GM18507 (cell line): ENCODE measurements around the gene PSMD2.

Source experiments
- DNase-seq: peaks from one replicate; pipeline ENCODE4 v3.0.0; 2011; ENCODE audit warnings: low read depth; ENCODE audit not compliant: insufficient read length; ENCODE audit errors: extremely low spot score
- FAIRE-seq: peaks from 2 replicates; lab custom pipeline; 2011; peaks lifted over from hg19 to GRCh38; lab: Jason Lieb, UNC

The PSMD2 gene

DNA sequence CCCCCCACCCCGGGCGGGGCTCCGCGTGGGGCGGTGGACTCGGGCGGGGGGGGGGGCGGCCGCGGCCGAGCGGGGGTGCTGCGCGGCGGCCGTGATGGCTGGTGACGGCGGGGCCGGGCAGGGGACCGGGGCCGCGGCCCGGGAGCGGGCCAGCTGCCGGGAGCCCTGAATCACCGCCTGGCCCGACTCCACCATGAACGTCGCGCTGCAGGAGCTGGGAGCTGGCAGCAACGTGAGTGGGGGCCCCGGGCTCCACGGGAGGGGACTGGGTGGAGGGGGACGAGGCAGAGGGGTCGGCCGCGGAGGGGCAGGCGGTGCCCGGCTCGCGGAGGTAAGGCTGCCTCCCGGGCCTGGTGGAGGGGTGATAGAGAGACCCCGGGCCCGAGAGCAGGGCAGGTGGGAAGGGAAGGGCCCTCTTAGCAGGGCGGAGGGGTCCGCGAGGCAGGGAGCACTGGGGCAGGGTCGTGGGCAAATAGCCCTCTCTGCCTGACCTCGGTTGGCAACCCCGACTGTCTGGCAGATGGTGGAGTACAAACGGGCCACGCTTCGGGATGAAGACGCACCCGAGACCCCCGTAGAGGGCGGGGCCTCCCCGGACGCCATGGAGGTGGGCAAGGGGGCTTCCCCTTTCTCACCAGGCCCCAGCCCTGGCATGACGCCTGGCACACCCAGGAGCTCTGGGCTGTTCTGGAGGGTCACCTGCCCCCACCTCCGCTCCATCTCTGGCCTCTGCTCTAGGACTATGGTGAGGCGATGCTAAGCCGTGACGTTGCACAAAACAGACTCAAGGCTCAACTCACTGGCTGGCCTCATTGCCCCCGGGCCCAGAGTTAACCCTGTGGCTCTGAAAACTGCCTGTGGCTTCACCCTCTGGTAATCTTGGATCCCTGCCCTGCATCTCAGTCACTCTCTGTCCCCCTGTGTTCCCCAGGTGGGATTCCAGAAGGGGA is 22.8 kb upstream of the PSMD2 start, which contains the start of gene ECE2:
Gene ECE2, plus strand, starts transcription at position 62 of the 950 bp plus-strand sequence. Its CDS starts 132 bp downstream, at position 194.
- FAIRE-seq: no peak
- DNase-seq: no peak

DNA sequence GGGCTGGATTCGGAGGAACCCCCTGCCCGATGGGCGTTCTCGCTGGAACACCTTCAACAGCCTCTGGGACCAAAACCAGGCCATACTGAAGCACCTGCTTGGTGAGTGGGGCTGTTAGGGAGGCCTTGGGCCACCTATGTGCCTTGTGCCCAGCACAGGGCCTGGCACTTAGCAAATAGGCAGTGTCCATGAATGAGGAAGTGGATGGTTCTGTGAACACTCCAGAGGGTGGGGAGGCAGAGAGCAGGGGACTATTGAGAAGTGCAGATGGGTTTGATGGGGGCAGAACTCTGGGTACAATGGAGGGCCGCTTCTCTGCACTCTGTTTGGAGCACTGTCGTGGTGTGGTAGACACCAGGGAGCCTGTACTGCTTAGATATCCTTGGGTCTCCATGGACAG is 21.7 kb upstream of the PSMD2 start:
- FAIRE-seq: no peak

DNA sequence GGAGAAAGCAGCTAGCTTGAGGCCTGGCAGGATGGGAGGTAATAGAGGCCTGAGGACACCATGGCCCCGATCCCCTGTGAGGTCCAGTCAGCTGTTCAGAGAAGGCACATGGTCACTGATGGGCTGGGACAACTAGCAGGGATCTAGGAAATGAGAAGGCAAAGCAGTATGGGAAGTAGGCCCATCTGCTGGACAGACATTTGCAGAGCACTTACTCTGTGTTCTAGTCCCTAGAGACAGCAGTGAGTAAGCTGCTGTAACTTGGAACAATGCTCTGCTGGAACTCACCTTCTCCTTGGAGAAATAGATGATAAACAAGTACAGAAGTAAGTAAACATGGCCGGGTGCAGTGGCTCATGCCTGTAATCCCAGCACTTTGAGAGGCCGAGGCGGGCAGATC is 16.1 kb upstream of the PSMD2 start:
- no peak for FAIRE-seq
- no peak for DNase-seq

More for the DNA sequence above, 21.7 kb upstream of the PSMD2 start:
- DNase-seq: no peak

DNA sequence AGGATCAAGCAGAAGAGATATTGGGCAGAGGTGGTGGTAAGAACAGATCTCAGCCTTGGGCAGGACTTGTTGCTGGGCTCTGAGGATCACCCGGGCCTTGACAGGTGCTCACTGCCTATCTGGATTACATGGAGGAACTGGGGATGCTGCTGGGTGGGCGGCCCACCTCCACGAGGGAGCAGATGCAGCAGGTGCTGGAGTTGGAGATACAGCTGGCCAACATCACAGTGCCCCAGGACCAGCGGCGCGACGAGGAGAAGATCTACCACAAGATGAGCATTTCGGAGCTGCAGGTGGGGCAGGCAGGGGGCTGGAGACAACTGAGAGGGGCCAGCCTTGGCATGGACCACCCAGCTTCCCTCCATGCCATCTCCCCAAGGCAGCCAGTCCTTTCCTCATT is 15.4 kb upstream of the PSMD2 start:
- DNase-seq: no peak
- FAIRE-seq: no peak

DNA sequence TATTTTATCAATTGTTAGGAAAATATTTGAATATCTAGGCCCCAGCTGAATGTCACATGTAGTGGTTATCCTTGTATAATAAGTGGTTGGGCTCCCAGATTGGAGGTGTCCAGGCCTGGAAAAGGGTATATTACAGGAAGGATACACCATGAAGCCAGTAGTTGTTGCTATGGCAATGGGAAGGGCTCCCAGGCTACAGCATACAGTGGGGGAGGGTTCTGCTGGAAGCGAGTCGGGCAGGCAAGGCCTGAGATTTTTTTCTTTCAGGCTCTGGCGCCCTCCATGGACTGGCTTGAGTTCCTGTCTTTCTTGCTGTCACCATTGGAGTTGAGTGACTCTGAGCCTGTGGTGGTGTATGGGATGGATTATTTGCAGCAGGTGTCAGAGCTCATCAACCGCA is 14.3 kb upstream of the PSMD2 start:
- FAIRE-seq (no peak), DNase-seq (no peak)

DNA sequence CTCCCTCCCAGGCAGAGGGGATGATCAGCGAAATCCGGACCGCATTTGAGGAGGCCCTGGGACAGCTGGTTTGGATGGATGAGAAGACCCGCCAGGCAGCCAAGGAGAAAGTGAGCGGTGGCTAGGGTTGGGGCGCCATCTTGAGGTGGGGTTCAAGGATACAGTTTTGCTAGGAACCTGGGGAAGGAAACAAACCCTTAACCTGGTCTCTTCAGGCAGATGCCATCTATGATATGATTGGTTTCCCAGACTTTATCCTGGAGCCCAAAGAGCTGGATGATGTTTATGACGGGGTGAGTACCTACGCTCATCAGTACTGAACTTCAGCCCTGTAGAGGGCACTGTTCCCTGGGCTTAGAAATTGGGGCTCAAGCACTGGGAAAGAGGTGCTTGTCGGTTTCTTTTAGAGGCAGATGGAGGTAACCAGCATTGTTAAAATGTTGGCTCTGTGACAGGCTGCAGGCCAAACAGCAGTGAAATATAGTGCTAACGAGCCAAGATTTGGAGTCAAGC is 9.6 kb upstream of the PSMD2 start:
- peak; percentile 55 for DNase-seq
- peak; percentile 68 for FAIRE-seq

DNA sequence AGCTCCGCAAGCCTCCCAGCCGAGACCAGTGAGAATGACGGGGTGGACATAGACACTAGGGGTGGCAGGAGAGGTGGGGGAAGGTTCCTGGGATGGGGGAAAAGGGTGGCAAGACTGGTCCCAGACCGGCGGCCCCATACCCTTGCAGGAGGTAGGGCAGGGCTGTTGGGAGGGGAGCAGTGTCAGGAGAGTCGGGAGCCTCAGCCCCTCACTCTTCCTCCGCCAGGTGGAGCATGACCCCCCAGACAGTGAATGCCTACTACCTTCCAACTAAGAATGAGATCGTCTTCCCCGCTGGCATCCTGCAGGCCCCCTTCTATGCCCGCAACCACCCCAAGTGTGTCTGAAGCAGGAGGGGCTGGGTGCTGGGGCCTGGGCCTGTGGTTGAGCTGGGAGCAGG is 8.7 kb upstream of the PSMD2 start:
- DNase-seq (no peak), FAIRE-seq (no peak)

DNA sequence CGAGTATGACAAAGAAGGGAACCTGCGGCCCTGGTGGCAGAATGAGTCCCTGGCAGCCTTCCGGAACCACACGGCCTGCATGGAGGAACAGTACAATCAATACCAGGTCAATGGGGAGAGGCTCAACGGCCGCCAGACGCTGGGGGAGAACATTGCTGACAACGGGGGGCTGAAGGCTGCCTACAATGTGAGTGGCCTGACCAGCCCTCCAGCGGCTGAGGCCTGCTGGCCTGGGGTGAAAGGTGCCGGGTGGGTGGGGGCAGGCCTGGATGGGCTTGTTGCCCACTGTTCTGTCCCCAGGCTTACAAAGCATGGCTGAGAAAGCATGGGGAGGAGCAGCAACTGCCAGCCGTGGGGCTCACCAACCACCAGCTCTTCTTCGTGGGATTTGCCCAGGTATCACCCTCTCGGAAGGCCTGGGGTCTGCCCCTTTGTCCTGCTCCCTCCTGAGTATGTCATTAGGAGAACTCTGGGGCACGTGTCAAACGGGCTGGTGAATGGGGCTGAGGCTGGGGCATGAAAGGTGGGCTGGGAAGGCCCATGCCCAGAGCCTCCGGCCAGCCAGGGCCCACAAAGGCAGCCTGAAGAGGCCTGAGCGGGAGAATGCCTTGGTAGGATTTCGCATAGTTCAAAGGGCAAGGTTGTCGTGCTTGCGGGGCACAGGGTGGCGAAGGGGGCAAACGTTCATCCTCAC is 7.8 kb upstream of the PSMD2 start:
- no peak for FAIRE-seq

DNA sequence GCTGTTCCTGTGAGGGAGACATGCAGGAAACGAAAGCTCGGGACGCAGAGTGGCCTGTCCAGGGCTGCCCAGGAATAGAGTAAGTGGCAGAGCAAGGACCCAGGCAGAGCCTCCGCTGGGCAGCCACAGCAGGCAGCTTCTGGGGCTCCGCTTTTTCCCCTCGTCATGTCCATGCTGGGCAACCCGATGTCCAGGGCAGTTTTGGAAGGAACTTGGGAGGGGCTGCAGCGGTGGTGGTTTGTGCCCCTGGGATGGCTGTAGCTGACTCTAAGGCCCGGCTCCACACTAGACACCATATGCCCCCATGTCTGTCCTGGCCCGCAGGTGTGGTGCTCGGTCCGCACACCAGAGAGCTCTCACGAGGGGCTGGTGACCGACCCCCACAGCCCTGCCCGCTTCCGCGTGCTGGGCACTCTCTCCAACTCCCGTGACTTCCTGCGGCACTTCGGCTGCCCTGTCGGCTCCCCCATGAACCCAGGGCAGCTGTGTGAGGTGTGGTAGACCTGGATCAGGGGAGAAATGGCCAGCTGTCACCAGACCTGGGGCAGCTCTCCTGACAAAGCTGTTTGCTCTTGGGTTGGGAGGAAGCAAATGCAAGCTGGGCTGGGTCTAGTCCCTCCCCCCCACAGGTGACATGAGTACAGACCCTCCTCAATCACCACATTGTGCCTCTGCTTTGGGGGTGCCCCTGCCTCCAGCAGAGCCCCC is 7.1 kb upstream of the PSMD2 start:
- FAIRE-seq (no peak), DNase-seq (no peak)

More for the DNA sequence above, 7.8 kb upstream of the PSMD2 start:
- no peak for DNase-seq

DNA sequence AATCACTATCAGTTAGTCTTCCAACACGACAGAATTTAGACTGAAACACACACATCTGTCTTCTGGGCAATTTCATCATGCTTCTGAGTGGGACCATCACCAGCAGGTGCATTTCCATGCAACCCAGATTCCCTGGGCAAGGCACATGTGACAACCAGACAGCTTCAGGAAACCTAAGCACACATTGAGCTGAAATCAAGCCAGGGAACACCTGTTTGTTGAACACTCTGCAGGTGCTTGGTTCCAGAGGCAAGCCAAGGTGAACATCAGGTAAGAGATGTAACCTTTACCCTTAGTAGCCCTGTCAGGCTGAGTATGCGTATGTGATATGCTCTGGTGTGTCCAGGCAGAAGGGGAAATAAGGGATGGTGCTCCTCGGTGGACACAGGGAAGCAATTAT is 3.3 kb upstream of the PSMD2 start:
- no peak for DNase-seq

DNA sequence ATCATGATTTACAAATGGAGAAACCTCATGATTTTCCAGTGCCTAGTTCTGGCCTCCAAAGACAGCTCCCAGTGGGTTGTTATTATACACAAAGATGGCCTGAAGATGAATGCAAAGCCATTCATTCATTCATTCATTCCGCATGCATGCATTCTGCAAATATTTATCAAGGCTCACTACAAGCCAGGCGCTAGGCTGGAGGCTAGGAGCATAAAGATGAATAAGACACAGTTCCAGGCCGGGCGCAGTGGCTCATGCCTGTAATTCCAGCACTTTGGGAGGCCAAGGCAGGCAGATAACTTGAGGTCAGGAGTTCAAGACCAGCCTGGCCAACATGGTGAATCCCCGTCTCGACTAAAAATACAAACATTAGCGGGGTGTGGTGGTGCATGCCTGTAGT is 2.4 kb upstream of the PSMD2 start:
- no peak for FAIRE-seq
- DNase-seq: no peak

More for the DNA sequence above, 3.3 kb upstream of the PSMD2 start:
- FAIRE-seq: no peak

DNA sequence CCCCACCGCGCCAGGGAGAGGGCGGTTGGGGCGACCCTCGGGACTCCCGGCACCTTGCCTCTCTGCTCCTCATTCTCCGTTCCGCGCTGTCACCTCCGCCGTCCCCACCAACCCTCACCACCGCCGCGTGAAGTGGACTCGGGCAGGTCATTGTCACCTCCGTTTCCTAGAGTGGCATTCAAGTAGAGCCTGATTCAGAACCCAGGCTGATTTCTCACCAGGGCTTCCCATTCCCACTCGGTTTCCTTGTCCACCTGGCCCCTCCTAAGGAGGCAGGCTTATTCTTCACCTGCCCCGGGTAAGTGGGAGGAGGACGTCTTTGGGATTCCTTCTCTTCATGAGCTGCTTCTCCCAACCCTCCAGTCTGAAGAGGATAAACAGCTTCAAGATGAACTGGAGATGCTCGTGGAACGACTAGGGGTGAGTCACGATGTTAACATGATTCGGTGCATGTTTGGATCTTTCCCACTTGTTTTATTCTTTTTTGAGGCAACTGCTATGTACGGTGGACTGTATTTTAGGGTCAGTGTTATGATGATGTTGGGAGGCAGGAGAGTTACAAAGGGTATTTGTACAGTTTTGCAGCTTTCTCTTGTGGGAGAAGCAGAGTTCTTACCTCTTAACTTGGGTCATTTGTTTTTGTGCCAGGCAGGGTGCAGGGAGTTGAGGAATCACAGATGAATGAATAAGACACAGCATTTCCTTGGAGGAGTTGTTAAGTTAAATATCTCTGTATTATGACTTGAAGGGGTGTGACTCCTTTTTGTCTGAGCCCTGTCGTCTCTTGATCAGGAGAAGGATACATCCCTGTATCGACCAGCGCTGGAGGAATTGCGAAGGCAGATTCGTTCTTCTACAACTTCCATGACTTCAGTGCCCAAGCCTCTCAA is 692 bp downstream of the PSMD2 start:
- no peak for FAIRE-seq
- no peak for DNase-seq

DNA sequence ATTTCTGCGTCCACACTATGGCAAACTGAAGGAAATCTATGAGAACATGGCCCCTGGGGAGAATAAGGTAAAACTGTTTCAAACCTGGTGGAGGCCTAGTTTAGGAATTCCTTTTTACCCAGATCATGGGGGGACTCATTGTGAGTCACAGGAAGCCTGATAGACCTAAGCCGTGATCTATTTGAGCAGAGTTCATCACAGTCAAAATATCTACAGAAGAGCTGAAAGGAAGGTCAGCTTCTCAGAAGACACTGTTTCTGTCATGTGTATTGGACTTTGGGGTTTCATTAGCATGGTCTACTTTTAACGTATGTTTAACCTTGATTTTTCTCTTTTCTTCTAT is 1.3 kb downstream of the PSMD2 start:
- DNase-seq (no peak), FAIRE-seq (no peak)

DNA sequence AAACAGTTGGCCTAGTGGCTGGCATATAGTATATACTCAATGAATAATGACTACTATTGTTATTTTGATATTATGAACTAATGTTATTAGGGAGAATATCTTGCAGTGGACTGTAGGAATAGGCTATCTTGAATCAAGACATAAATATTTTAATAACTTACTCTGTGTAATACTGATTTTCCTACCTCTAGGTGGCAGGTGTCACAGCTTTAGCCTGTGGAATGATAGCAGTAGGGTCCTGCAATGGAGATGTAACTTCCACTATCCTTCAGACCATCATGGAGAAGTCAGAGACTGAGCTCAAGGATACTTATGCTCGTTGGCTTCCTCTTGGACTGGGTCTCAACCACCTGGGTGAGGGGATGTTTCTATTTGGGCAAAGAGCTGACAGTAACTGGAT is 6.5 kb downstream of the PSMD2 start:
- FAIRE-seq (no peak), DNase-seq (no peak)

DNA sequence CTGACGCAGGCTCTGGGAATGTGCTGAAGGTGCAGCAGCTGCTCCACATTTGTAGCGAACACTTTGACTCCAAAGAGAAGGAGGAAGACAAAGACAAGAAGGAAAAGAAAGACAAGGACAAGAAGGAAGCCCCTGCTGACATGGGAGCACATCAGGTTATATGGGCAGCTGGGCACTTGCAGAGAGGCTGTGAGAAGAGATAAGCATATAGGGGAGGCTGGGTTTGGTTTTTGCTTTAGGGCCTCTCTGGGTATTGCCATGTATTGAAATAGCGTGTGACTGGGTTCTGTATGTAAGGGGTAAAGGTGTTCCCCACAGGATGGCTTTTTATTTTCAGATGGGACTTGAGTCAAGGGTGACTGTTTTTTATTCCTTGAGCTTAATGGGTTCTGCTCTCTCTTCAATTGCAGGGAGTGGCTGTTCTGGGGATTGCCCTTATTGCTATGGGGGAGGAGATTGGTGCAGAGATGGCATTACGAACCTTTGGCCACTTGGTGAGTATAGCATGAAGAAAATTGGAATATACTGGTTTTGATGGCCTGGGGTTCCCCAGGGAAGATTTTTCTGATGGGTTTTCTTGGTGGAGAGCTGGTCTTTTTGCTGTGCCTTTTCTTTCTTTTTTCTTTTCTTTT is 7.4 kb downstream of the PSMD2 start:
- no peak for FAIRE-seq

DNA sequence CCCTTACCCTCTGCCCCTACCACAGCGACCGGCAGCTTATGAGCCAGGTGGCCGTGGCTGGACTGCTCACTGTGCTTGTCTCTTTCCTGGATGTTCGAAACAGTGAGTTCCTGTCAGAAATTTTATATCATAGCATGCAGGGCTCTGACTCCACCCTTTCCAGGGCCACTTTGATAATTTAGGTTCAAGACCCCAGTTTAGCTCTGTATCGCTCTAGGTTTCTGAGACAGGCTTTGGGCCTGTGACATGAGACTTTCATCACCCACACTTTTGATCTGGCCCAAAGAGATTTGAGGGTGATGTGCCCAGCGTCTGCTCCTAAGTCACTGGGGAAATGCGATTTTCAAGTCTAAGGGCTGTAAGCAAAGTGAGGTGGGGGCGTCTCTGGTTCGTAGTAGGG is 8.9 kb downstream of the PSMD2 start:
- FAIRE-seq (no peak), DNase-seq (no peak)

More for the DNA sequence above, 7.4 kb downstream of the PSMD2 start:
- DNase-seq: no peak

DNA sequence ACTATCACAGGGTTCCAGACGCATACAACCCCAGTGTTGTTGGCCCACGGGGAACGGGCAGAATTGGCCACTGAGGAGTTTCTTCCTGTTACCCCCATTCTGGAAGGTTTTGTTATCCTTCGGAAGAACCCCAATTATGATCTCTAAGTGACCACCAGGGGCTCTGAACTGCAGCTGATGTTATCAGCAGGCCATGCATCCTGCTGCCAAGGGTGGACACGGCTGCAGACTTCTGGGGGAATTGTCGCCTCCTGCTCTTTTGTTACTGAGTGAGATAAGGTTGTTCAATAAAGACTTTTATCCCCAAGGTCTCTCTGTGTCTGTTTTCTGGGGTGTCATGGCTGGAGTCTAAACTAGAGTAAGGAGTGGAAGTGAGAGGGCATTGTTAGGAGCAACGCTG is 9.7 kb downstream of the PSMD2 start:
- DNase-seq (no peak), FAIRE-seq (no peak)

DNA sequence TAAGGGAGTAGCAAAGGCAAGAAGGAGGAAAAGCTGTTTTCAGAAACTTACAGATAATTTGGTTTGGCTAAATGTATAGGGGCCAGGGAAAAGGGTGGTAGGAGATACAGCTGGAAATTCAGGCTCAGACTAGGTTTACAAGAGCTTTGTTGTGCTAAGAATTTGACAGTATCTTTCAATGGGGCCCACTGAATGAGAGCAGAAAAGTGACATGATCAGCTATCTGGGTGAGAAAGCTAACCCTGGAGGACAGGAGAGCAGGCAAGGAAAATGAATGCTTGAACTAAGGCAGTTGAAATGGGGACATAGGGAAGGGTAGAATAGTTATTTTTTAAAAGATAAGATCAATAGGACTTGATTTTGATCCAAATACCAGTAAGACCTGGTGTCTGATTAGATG is 12.6 kb downstream of the PSMD2 start:
- DNase-seq: no peak
- FAIRE-seq: no peak

DNA sequence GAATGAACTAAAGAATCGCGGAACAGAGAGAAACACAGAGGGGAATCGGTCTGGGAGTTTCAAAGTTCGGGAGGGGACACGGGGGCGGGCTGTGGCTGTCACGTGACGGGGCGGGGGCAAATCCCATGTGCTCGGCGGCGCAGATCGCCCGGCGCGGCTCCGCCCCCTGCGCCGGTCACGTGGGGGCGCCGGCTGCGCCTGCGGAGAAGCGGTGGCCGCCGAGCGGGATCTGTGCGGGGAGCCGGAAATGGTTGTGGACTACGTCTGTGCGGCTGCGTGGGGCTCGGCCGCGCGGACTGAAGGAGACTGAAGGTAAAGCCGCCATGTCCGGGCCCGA is 15.3 kb downstream of the PSMD2 start, which contains the start of gene EIF4G1:
Gene EIF4G1, plus strand, starts transcription at position 244 of the 337 bp plus-strand sequence. CDS start 1,191 bp downstream, outside the sequence.
- peak; percentile 86 for FAIRE-seq
- DNase-seq: peak; percentile 95
